Caco-2 (cell line): Measurements from ENCODE around the gene FOXN3. TPM values are rescaled to one million over a fixed set of nuclear protein-coding genes. Genes with fewer than 3 reads are reported as not detected.

Source experiments
- BruUV-seq: library from RNA; stranded (reverse); fragments of 400-500 nt; replicated peaks from 2 replicates; lab custom pipeline; 2021; lab: Mats Ljungman, UMichigan
- CTCF ChIA-PET: fragments of 300-600 bp; sonication (Branson Sonifier 250); formaldehyde crosslinking; loops from one replicate; lab custom pipeline; 2022; ENCODE audit warnings: antibody characterized with exemption; lab: Charles Lee
- POLR2A ChIA-PET: fragments of 300-600 bp; sonication (Branson Sonifier 250); formaldehyde crosslinking; loops from one replicate; lab custom pipeline; 2022; ENCODE audit warnings: antibody characterized with exemption; lab: Charles Lee
- DNase-seq, 2 experiments: peaks; one replicate each; pipeline versions ENCODE4 v3.0.0 to v3.0.0-alpha.2; 2020 to 2022
- H3K27me3 ChIP-seq: replicated peaks from 2 replicates; pipeline ENCODE4 v1.6.0; 2011; ENCODE audit warnings: low read length; ENCODE audit not compliant: control insufficient read depth, insufficient read depth
- H3K36me3 ChIP-seq: 2 replicates; pipeline ENCODE4 v1.5.1; 2011; ENCODE audit warnings: low read length; ENCODE audit not compliant: control insufficient read depth, insufficient read depth
- H3K4me1 ChIP-seq: fragments of 250-450 bp; sonication (Bioruptor Pico); 2 replicates; pipeline ENCODE4 v1.5.1; 2020; ENCODE audit warnings: mild to moderate bottlenecking
- H3K4me3 ChIP-seq: 2 replicates; pipeline ENCODE4 v1.5.1; 2011; ENCODE audit warnings: low read depth, mild to moderate bottlenecking, control low read depth, low read length
- H3K9me3 ChIP-seq: fragments of 250-450 bp; sonication (Bioruptor Pico); 2 replicates; pipeline ENCODE4 v1.5.1; 2020; ENCODE audit warnings: mild to moderate bottlenecking, moderate library complexity
- H3K27ac Mint-ChIP-seq: one replicate; pipeline ENCODE4 v1.8.0; 2022; ENCODE audit warnings: mixed read lengths; ENCODE audit not compliant: unreplicated experiment
- H3K27me3 Mint-ChIP-seq: one replicate; pipeline ENCODE4 v1.8.0; 2022; ENCODE audit warnings: mixed read lengths; ENCODE audit not compliant: insufficient read depth, unreplicated experiment
- H3K36me3 Mint-ChIP-seq: one replicate; pipeline ENCODE4 v1.8.0; 2022; ENCODE audit warnings: mild to moderate bottlenecking, mixed read lengths; ENCODE audit not compliant: insufficient read depth, unreplicated experiment
- H3K4me1 Mint-ChIP-seq: one replicate; pipeline ENCODE4 v1.8.0; 2022; ENCODE audit warnings: low read depth, mixed read lengths; ENCODE audit not compliant: unreplicated experiment
- H3K4me3 Mint-ChIP-seq: one replicate; pipeline ENCODE4 v1.8.0; 2022; ENCODE audit warnings: mild to moderate bottlenecking, moderate library complexity, mixed read lengths; ENCODE audit not compliant: unreplicated experiment
- H3K9me3 Mint-ChIP-seq: one replicate; pipeline ENCODE4 v1.8.0; 2022; ENCODE audit warnings: mixed read lengths; ENCODE audit not compliant: unreplicated experiment
- intact Hi-C: fragments of 100-400 bp; cut with micrococcal nuclease; formaldehyde crosslinking; loops from one replicate; pipeline ENCODE4 v1.10.0; 2022; ENCODE audit not compliant: unreplicated experiment
- total RNA-seq: library from RNA; stranded (reverse); gene quantifications from 2 replicates; pipeline ENCODE4 v1.2.3, GENCODE V29; 2022
- TF ChIP-seq, protein P1 (sequence below), 2 experiments: fragments of 200-600 bp in 1 of 2; IDR thresholded peaks; 1 replicate in 1 of 2; 2 replicates in 1 of 2; pipeline versions ENCODE4 v1.5.1 to v1.8.0; 2011 to 2022; ENCODE audit warnings: antibody characterized with exemption in 1 of 2, control low read depth in 1 of 2, inconsistent platforms in 1 of 2, low read depth in 1 of 2, low read length in 1 of 2, mild to moderate bottlenecking in 1 of 2, moderate library complexity in 1 of 2; ENCODE audit not compliant: insufficient read depth in 1 of 2, severe bottlenecking in 1 of 2, unreplicated experiment in 1 of 2

The FOXN3 gene
- total RNA-seq, 1 experiment from 2014 or later, result 20.6 TPM

GRCh38 chr14:89406361-89406760, 10.7 kb downstream of the FOXN3 start:
- Mint-ChIP-seq H3K36me3 (peaks cover 12% of the 10 kb centered on the region), H3K4me3 (no peak overlapping the region), H3K27ac (no peak overlapping the region), H3K9me3 (no peaks in the 10 kb centered on the region), H3K27me3 (no peaks in the 10 kb centered on the region), H3K4me1 (no peaks in the 10 kb centered on the region)
- intact Hi-C loops, result no loop called here
- TF ChIP-seq, protein P1, sequence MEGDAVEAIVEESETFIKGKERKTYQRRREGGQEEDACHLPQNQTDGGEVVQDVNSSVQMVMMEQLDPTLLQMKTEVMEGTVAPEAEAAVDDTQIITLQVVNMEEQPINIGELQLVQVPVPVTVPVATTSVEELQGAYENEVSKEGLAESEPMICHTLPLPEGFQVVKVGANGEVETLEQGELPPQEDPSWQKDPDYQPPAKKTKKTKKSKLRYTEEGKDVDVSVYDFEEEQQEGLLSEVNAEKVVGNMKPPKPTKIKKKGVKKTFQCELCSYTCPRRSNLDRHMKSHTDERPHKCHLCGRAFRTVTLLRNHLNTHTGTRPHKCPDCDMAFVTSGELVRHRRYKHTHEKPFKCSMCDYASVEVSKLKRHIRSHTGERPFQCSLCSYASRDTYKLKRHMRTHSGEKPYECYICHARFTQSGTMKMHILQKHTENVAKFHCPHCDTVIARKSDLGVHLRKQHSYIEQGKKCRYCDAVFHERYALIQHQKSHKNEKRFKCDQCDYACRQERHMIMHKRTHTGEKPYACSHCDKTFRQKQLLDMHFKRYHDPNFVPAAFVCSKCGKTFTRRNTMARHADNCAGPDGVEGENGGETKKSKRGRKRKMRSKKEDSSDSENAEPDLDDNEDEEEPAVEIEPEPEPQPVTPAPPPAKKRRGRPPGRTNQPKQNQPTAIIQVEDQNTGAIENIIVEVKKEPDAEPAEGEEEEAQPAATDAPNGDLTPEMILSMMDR (IDR thresholded peaks at IDR 0.05; ENCODE audit: insufficient read depth in 1 of 2, low read depth in 1 of 2, low read length in 1 of 2, severe bottlenecking in 1 of 2, unreplicated experiment in 1 of 2), result no peak
- no peak overlapping the region for H3K4me3 ChIP-seq
- peaks cover 2% of the 10 kb centered on the region for H3K36me3 ChIP-seq
- no peaks in the 10 kb centered on the region for H3K4me1 ChIP-seq
- no peaks in the 10 kb centered on the region for H3K27me3 ChIP-seq
- POLR2A ChIA-PET, result no interaction called here
- CTCF ChIA-PET, result interaction anchor here (0.6 kb wide), 1 partner anchor 20 kb away, joined by 3 read pairs; no protein-coding TSS in a partner anchor
- no peak for DNase-seq
- BruUV-seq, result no TSS peak
- no peaks in the 10 kb centered on the region for H3K9me3 ChIP-seq

DNA sequence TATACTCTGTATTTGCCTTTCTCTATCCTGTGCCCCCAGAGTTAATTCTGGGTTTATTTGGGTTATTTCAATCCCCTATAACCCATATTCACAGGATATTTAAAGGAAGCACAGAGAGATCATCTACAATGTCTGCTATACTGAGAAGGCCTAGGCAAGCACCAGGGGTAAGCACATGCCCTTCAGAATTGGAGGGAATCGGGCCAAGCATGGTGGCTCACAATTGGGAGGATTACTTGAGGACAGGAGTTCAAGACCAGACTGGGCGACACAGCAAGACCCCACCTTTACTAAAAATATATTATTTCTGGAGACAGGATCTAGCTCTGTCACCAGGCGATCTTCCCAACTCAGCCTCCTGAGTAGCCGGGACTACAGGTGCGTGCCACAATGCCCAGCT, 11.3 kb downstream of the FOXN3 start:
- H3K36me3 ChIP-seq, result no peaks in the 10 kb centered on the region
- DNase-seq, result no peak
- ChIA-PET POLR2A (no interaction called here), CTCF (no interaction called here)
- H3K9me3 ChIP-seq, result no peaks in the 10 kb centered on the region
- no peaks in the 10 kb centered on the region for H3K27me3 Mint-ChIP-seq
- H3K9me3 Mint-ChIP-seq, result no peaks in the 10 kb centered on the region
- intact Hi-C loops, result no loop called here
- H3K27me3 ChIP-seq, result no peaks in the 10 kb centered on the region
- H3K4me3 ChIP-seq, result no peak overlapping the region
- H3K4me1 Mint-ChIP-seq, result no peaks in the 10 kb centered on the region
- no peak overlapping the region for H3K4me3 Mint-ChIP-seq
- no peaks in the 10 kb centered on the region for H3K4me1 ChIP-seq
- no TSS peak for BruUV-seq
- no peak overlapping the region for H3K27ac Mint-ChIP-seq
- TF ChIP-seq, protein P1 (IDR thresholded peaks at IDR 0.05; ENCODE audit: insufficient read depth in 1 of 2, low read depth in 1 of 2, low read length in 1 of 2, severe bottlenecking in 1 of 2, unreplicated experiment in 1 of 2), result no peak
- peaks cover 8% of the 10 kb centered on the region for H3K36me3 Mint-ChIP-seq

- intact Hi-C loops, result no loop called here
- Mint-ChIP-seq H3K9me3 (no peaks in the 10 kb centered on the region), H3K27ac (no peak overlapping the region), H3K36me3 (no peaks in the 10 kb centered on the region), H3K4me3 (no peak overlapping the region), H3K27me3 (no peaks in the 10 kb centered on the region), H3K4me1 (no peaks in the 10 kb centered on the region)
- DNase-seq, result no peak
- Histone ChIP-seq H3K4me1 (no peaks in the 10 kb centered on the region), H3K27me3 (no peaks in the 10 kb centered on the region), H3K36me3 (no peaks in the 10 kb centered on the region; the same call in 1 of the 2 replicates), H3K4me3 (no peak overlapping the region), H3K9me3 (no peaks in the 10 kb centered on the region)
- TF ChIP-seq, protein P1 (IDR thresholded peaks at IDR 0.05; ENCODE audit: insufficient read depth in 1 of 2, low read depth in 1 of 2, low read length in 1 of 2, severe bottlenecking in 1 of 2, unreplicated experiment in 1 of 2), result no peak
- CTCF ChIA-PET, result interaction anchor here (1.6 kb wide), 1 partner anchor 13 kb away, joined by 5 read pairs; no protein-coding TSS in a partner anchor
- POLR2A ChIA-PET, result no interaction called here
- BruUV-seq, result no TSS peak
These were observed 14.7 kb downstream of the FOXN3 start for GRCh38 chr14:89402363-89402762.
